Measurements from ENCODE around the gene SPG11.
"Not testable (repeated sequence)": the region's sequence is repeated elsewhere in the genome, so short reads cannot be mapped to it uniquely, and the experiment has no call there.

Gene SPG11

DNA sequence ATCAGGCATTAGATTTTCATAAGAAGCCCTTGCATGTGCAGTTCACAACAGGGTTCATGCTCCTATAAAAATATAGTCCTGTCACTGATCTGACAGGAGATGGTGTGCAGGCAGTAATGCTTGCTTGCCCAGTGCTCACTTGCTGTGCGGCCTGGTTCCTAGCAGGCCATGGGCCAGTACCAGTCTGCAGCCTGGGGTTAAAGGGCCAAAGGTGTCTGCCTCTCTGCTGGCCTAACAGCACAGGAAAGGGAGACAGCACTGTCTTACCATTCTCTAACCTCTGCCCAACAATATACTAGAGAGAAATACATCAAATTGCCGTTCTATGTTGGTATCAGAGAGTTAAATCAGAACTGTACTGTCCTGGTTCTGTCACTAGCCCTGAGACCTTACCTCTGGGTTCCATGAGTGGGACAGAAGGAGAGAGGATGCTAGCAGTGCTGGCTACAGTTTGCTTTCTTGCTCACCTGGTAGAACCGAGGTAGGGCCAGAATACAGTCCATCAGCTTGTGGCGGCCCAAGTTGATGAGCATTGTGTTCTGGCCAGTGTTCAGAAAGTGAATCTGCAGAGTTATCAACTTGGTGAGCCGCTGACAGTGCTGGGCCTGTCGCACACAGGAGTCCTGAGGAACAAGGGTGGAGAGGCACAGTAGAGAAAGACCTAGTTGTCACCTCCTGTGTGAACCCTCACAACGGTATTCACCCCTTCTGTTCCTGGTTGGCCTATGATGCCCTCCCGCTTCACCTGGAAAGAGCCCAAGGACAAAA lies 97.9 kb downstream of the SPG11 start:
- no peak for DNase-seq (ENCODE audit: low spot score)

DNA sequence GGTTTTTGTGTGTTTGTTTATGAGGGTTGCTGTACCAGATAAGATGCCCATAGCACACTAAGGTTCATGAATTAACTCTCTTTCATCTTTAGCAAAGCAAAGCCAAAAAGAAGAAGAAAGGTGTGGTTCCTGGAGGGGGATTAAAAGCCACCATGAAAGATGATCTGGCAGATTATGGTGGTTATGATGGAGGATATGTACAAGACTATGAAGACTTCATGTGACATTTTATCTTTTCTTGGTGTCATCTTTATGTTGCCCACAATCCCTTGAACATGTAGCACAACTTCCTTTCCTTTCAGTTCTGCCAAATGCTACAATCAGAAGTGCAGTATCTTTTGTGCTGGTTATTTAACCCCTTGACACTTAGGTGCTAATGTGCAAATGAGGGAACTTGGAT lies 102.5 kb downstream of the SPG11 start:
- DNase-seq (ENCODE audit: low spot score) = not testable (repeated sequence)

DNA sequence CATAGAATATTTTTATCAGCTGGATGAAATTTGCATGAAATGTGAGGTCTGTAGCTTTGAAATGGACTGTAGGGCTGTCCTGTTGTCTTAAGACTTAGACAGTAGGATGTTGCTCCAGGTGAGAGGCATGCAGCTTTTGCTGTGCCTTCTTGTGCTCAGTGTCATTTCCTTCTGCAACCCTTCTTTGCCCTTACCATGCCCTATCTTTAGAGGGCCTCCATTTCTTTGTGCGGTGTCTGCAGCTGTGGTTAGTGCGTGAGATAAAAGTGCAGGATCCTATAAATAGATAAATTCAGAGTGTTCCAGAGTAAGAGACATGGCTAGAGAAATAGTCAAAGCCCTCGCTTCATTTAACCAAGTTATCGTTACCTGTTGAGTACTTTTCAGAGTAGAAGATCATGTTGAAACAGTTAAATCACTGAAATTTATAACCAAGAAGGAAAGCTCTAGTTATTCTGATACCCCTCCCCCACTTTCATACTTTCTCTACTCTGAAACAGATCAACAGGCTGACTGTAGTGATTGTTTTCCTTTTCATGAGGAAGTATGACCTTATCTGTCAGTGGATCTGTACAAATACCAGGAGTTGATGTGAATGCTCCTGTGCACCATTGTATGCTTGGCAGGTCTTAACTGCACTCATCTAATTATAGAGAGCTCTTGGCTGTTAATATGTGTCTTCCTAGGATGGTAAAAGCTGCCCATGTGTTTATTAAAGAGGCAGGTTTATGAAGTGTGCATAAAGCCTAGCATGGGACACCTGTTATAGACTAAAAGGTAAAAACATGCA lies 108.3 kb downstream of the SPG11 start:
- no peak for DNase-seq (ENCODE audit: low spot score)

DNA sequence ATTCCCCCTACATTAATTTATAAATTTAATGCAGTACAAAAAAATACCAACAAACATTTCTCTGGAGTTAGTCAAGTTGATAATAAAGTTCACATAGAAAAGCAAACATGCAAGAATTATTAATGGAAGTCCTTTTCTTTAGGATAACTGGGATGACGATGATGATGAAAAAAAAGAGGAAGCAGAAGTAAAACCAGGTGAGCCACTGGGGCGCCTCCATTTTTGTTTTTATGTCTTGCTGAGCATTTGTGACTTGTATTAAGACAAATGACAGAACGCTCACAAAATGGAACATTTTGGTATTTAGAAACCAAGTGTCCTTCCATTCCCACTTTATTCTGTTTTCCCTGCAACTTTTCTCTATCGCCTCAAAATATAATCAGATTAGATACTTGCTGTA lies 112.7 kb downstream of the SPG11 start:
- DNase-seq (ENCODE audit: low spot score) = no peak

DNA sequence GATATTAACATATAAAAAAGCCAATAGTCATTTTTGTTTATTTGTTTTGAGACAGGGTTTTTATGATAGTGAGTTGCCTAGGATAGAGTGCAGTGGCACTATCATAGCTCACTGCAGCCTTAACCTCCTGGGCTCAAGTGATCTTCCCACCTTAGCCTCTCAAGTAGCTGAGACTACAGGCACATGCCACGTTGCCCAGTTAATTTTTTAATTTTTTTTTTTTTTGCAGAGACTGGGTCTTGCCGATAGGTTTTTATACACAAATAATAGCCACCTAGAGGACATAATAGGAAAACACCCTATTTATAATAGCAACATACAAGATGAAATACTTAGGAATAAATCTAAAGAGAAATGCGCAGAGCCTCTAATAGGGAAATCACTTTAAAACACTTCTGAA lies 113.2 kb downstream of the SPG11 start:
- no peak for DNase-seq (ENCODE audit: low spot score)

DNA sequence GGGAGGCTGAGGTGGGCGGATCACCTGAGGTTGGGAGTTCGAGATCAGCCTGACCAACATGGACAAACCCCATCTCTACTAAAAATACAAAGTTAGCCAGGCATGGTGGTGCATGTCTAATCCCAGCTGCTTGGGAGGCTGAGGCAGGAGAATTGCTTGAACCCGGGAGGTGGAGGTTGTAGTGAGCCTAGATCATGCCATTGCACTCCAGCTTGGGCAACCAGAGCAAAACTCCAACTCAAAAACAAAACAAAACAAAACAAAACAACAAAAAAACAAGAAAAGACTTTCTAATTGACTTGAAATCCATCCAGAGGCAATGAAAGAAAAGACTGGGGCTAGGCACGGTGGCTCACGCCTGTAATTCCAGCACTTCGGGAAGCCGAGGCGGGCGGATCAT lies 114.3 kb downstream of the SPG11 start:
- not testable (repeated sequence) for DNase-seq (ENCODE audit: low spot score)

DNA sequence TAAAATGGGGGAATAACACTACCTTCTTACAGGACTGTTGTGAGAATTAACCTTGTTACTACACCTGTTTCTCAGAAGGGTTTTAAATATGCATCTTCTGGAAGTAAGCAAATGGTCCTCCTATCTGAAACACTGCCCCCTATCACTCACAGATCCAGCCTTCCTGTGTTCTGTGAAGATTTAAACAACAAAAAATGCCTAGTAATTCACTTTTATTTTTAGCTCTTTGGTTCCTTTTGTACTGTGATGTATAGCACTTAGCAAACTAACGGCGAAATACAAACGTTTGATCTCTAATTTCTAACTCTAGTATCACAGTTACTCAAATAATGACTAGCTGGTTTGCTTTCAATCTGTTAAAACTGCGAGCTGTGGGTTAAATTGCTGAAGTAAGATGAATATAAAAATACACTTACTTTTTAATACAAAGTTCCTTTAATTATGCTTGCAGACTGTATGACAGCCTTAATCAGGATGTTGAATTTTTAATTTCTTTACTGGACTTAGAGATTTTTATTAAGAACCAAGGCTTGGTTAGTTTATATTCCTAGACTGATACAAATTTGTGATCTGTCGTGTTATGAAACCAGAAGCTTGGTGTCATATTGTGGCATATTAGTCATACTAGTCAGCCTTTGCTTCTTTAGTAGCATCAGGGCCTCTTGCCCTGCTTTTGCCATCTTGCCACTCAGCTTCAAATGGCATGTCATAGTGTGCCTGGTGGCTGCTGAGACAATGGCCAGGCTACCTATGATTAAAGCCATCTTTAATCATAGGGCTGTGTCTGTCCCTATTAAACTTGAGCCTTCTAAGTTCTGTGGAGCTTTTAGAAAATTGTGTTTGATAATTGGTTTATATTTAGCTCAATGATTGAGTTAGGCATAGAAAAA lies 117.3 kb downstream of the SPG11 start:
- peak; percentile 43 for DNase-seq (ENCODE audit: low spot score)

DNA sequence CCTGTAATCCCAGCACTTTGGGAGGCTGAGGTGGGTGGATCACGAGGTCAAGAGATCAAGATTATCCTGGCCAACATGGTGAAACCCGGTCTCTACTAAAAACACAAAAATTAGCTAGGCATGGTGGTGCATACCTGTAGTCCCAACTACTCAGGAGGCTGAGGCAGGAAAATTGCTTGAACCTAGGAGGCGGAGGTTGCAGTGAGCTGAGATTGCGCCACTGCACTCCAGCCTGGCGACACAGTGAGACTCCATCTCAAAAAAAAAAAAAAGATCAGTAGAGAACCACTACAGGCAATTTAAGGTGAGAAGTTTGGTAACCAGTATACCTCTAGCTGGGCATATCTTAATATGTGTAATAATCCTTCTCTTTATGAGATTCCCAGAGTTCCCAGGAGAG lies 118.7 kb downstream of the SPG11 start:
- not testable (repeated sequence) for DNase-seq (ENCODE audit: low spot score)

DNA sequence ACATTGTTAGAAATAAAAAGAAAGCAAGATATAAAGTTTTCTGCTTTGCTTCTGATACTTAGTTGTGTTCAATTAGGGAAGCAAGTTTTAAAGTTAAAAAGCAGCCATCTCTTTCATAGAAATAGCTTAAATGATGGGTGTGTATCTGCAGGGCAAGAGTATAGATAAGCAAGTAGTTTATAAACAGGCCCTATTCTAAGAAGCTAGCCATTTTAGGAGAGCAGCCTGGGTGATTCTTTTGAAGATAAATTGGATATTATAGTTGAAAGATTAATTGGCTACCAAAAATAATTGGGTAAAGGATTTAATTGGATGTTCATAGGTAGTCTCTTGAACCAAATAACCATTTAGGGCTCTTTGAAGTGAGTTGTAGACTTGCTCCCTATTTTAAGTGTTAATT lies 120.9 kb downstream of the SPG11 start:
- DNase-seq (ENCODE audit: low spot score) = no peak

DNA sequence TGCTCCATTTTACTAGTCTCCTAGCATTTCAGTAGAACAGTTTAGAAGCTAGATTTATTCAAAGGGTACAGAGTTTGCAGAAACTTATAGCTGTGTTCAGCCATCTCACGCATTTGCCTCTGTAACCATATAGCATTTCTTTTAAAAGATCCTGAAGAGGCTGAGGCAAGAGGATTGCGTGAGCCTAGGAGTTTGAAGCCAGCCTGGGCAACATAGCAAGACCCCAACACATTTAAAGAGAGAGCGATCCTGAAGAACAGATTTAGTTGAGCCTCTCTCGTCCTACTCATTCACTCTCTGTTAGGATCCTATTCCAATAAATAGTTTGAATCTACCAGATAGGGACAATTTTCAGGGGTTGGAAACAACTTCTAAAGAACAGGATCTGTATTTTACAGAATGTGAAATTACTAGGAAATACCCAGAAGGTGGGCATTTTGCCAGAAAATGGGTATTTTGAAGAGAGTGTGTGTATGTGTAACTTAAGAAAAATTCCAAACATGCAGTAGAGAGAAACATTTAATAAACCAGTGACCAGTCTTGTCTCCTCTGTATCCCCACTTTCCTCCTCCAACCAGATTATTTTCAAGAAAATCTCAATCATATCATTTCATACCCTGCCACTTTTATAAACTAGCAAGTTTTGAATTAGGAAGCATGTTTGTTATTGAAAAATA lies 122.0 kb downstream of the SPG11 start:
- no peak for DNase-seq (ENCODE audit: low spot score)

DNA sequence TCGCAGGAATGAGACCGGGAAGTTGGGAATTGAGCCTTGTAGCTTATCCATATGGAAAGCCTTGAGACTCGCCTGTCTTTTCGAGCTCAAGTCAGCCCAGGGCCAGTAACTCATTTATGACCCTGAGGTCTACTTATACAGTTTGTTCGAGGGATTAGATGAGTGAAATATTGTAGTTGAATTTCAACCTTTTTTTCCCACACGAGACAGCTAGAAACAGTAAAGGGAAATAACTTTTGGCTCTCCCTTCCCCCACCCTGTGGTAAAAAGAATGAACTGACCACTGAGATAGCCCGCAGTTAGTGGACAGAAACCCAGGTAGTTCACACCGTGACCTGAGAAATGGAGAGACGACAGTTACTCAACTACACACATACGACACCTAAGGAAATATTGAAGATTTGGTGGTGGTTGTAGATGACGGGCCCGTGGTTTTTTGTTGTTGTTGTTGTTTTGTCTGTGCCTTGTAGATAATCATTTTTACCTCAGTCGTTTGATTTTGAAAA lies 125.7 kb downstream of the SPG11 start:
- DNase-seq (ENCODE audit: low spot score) = peak; percentile 17

DNA sequence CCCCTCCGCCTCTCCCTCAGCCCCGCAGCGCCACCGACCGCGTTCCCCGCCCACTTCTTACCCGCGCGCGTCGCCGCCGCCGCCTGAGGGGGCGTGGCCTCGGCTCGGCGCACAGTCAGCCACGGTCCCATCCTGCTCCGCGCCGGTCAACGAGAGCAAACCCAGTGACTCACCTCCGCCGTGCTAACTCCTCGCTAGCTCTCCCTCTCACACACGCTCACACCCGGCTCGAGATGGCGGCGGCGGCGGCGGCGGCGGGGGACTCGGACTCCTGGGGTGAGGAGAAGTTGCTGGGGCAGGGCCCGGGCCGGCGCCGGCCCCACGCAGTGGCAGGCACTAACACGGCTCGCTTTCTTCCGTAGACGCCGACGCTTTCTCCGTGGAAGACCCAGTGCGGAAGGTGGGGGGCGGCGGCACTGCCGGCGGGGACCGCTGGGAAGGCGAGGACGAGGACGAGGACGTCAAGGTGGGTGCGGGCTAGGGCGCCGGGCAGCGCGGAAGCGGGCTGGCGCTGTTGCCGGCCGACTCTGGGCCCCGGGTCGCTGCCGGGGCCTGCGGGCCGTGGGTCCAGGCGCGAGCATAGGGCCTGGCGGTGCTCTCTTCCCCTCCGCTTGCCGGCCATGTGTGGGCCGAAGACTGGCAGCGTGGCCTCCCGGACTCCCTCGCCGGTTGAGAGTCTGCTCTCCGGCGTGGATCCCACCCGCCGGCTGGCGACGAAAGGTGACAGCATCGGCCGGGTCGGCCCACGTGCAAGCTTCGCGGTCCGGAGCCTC lies 126.3 kb downstream of the SPG11 start, which contains the start of gene EIF3J:
Gene EIF3J, plus strand, starts transcription at position 186 of the 773 bp plus-strand sequence. Its CDS starts 48 bp downstream, at position 234.
- peak; percentile 95 for DNase-seq (ENCODE audit: low spot score)

DNA sequence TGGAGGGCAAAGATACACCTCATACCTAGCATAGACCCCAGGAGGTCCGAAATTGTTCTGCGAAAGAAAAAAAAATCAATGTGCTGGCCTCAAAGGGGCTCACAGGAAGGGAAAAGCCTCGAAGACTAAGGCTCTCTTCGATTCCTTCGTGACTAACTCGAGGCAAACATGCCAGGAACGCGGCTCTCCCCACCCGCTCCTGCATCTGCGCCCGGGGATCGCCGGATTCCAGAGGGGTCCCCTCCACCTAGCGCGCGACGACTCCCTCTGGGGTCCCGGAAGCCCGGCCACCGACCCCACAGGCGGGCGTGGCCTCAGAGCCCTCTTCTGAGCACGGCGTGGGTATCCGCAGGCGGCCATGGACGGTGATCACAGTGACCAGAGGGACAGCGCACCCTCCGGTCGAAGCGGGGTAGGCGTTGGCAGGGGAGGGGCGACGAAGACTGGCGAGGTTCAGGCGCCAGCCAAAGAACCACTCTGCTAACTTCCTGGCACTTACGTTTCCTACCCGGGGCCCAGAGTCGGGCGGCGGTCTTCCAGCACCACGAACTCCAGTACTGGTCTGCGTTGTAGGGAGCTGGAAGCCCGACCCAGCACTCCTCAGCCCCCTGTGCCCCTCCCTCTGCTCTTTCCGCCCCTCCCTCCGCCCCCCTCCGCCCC lies 127.0 kb downstream of the SPG11 start:
- no peak for DNase-seq (ENCODE audit: low spot score)

DNA sequence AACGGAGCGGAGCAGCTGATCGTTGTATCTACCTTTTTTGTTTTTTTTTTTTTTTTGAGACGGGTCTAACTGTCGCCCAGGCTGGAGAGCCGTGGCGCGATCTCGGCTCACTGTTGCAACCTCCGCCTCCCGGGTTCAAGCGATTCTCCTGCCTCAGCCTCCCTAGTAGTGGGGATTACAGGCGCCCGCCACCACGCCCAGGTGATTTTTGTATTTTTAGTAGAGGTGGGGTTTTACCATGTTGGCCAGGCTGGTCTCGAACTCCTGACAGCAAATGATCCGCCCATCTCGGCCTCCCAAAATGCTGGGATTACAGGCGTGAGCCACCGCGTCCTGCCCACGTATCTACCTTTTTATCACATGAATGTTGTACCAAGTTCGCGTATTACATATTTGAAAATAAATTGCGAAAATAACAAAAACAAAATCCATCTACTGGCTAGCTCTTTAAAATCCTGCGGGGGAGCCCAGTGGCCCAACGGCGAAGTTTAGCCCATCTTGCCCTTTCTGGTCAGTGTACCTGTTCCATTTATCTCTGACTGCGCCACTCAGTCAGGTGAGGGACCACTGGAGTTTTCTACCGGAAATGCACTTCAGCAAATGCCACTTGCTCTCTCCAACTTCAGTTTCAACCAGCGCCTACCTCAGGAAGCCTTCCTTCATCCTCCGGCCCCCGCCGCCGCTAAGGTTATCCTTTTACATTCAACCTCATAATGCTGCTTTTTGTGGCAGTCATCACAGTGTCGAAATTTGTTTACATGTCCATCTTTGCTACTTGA lies 127.8 kb downstream of the SPG11 start:
- DNase-seq (ENCODE audit: low spot score) = peak; percentile 23

DNA sequence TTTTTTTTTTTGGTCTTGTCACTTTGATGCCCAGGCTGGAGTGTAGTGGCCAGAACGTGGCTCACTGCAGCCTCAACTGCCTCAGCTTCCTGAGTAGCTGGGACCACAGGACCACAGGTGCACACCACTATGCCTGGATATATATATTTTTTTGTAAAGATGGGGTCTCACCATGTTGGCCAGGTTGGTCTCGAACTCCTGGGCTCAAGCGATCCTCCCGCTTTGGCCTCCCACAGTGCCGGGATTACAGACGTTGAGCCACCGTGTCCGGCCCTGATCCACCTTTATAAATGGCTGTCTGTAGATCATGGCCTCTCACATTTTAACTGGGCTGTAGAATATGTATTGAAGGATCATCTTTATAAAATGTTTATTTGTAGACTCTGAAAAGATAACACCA lies 128.4 kb downstream of the SPG11 start:
- DNase-seq (ENCODE audit: low spot score) = no peak

DNA sequence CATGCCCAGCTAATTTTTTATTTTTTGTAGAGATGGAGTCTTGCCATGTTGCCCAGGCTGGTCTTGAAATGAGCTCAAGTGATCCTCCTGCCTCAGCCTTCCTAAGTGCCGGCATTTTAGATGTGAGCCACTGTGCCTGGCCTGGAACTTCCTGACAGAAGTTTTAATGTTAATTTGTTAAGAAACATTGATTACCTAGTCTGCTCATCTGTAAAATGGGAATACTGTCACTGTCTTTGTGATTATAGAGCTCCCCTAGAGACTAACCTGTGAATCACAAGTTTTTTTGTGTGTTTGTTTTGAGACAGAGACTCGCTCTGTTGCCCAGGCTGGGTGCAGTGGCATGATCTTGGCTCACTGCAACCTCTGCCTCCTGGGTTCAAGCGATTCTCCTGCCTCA lies 130.8 kb downstream of the SPG11 start:
- no peak for DNase-seq (ENCODE audit: low spot score)

DNA sequence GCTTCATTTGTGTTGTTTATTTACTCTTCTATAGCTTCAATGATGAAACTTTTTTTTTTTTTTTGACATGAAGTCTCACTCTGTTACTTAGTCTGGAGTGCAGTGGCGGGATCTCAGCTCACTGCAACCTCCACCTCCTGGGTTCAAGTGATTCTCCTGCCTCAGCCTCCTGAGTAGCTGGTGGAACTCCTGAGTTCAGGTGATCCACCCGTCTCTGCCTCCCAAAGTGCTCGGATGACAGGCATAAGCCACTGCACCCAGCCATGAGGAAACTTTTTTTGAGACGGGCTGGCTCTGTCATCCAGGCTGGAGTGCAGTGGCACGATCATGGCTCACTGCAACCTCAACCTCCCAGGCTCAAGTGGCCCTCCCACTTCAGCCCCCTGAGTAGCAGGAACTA lies 131.2 kb downstream of the SPG11 start:
- not testable (repeated sequence) for DNase-seq (ENCODE audit: low spot score)

DNA sequence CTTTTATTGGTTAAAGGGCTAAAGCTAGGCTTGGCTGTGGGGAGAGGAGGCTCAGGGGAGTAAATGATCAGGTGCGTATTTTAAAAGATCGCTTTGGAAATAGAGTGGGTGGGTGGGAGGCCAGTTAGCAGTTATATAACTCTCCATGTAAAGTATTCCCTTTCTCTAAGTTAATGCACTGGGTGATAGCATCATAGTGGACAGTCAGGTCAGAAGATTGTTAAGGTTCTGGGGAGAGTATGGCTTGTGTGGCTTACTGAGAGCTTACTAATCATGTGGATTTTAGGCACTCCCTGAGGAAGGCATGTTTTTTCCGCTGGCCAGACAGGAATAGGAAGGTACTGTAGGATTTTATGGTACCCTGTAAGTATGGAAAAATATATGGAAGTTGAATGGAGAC lies 132.8 kb downstream of the SPG11 start:
- no peak for DNase-seq (ENCODE audit: low spot score)

DNA sequence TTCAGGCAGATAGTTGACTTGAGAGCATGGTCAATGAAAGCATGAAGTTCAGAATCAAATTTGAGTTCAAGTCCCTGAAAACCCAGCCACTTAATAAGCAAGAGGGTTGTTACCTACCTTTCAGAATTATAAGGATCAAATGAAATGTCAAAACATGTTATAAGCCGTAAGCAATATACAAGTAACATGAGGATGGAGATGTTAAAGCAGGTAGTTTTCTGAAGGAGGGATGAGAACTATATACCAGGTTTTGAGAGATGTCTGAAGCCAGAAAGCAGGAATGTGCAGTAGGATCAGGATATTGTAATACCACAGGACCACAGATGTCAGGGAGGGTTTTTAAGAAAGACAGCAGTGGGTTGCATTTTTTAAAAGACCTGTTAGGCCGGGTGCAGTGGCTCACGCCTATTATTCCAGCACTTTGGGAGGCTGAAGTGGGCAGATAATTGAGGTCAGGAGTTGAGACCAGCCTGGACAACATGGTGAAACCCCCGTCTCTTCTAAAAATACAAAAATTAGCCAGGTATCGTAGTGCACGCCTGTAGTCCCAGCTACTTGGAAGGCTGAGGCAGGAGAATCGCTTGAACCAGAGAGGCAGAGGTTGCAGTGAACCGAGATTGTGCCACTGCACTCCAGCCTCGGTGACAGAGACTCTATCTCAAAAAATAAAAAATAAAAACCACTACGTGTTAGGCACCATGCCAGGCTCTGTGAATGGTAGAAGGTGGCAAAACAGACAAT lies 133.4 kb downstream of the SPG11 start:
- DNase-seq (ENCODE audit: low spot score) = no peak

All from CD4-positive, alpha-beta T cell treated with Interleukin-15 for 4 hours (primary cell).